Progenitor cell of endocrine pancreas (in vitro differentiated cells): ENCODE data around the gene ZNF248. TPM values are rescaled to one million over a fixed set of nuclear protein-coding genes. Genes with fewer than 3 reads are reported as not detected.

Experiments
- DNase-seq: peaks from one replicate; pipeline ENCODE4 v3.0.0; 2021; ENCODE audit warnings: low spot score; ENCODE audit not compliant: unreplicated experiment
- H3K27ac Mint-ChIP-seq: 2 replicates; pipeline ENCODE4 v1.8.0; 2021; ENCODE audit warnings: mild to moderate bottlenecking, moderate library complexity, mixed read lengths
- H3K27me3 Mint-ChIP-seq: 2 replicates; pipeline ENCODE4 v1.8.0; 2021; ENCODE audit warnings: mixed read lengths
- H3K36me3 Mint-ChIP-seq: 2 replicates; pipeline ENCODE4 v1.8.0; 2022; ENCODE audit warnings: mixed read lengths; ENCODE audit not compliant: insufficient read depth
- H3K4me1 Mint-ChIP-seq: 2 replicates; pipeline ENCODE4 v1.8.0; 2021; ENCODE audit warnings: low read depth, mixed read lengths
- H3K4me3 Mint-ChIP-seq: 2 replicates; pipeline ENCODE4 v1.8.0; 2021; ENCODE audit warnings: low read depth, mild to moderate bottlenecking, moderate library complexity, mixed read lengths
- H3K9me3 Mint-ChIP-seq: 2 replicates; pipeline ENCODE4 v1.8.0; 2021; ENCODE audit warnings: low read depth, mixed read lengths
- CTCF ChIP-seq: fragments of 200-600 bp; sonication (generic); IDR thresholded peaks from one replicate; pipeline ENCODE4 v1.5.0; 2021; ENCODE audit warnings: antibody characterized with exemption, mild to moderate bottlenecking; ENCODE audit not compliant: unreplicated experiment
- total RNA-seq: library from RNA; stranded (reverse); gene quantifications from 2 replicates; pipeline ENCODE4 v1.2.1, GENCODE V29; 2021

ZNF248 gene
- total RNA-seq, 1 donor from 2014 or later = 12.9 TPM

GRCh38 chr10:37812290-37812689, 45.1 kb downstream of the ZNF248 start:
- Mint-ChIP-seq H3K27ac (no peak overlapping the region), H3K4me1 (no peaks in the 10 kb centered on the region), H3K4me3 (no peak overlapping the region), H3K36me3 (peaks cover 3% of the 10 kb centered on the region), H3K9me3 (peaks cover 56% of the 10 kb centered on the region), H3K27me3 (no peaks in the 10 kb centered on the region)
- DNase-seq = no peak
- TF ChIP-seq CTCF = no peak

- Mint-ChIP-seq H3K4me3 (no peak overlapping the region), H3K27ac (no peak overlapping the region), H3K4me1 (no peaks in the 10 kb centered on the region), H3K27me3 (no peaks in the 10 kb centered on the region), H3K36me3 (peaks cover 3% of the 10 kb centered on the region), H3K9me3 (peaks cover 46% of the 10 kb centered on the region)
- no peak for TF ChIP-seq CTCF
- no peak for DNase-seq
These were observed 54.1 kb downstream of the ZNF248 start for GRCh38 chr10:37803269-37803668.

DNA sequence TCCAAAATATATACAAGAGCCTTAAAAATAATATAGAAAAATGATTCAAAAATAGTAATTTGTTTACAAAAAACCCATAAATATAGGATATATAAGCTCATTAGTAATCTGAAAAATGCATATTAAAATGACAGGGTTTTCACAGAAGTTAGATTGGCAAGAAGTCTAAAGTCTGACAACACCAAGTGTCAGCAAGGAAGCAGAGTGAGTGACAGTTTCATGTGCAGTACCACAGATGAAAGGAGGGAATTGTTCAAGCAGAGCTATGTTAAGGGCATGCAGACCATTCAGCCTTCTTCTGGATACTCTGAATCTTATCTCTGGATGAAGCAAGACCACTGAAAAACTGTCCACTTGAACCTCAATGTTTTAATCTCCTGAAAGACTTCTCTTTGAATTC, 55.9 kb downstream of the ZNF248 start:
- no peaks in the 10 kb centered on the region for H3K4me1 Mint-ChIP-seq
- no peak for TF ChIP-seq CTCF
- no peak overlapping the region for H3K4me3 Mint-ChIP-seq
- no peaks in the 10 kb centered on the region for H3K27me3 Mint-ChIP-seq
- peaks cover 3% of the 10 kb centered on the region for H3K36me3 Mint-ChIP-seq
- no peak overlapping the region for H3K27ac Mint-ChIP-seq
- peaks cover 42% of the 10 kb centered on the region for H3K9me3 Mint-ChIP-seq
- no peak for DNase-seq

DNA sequence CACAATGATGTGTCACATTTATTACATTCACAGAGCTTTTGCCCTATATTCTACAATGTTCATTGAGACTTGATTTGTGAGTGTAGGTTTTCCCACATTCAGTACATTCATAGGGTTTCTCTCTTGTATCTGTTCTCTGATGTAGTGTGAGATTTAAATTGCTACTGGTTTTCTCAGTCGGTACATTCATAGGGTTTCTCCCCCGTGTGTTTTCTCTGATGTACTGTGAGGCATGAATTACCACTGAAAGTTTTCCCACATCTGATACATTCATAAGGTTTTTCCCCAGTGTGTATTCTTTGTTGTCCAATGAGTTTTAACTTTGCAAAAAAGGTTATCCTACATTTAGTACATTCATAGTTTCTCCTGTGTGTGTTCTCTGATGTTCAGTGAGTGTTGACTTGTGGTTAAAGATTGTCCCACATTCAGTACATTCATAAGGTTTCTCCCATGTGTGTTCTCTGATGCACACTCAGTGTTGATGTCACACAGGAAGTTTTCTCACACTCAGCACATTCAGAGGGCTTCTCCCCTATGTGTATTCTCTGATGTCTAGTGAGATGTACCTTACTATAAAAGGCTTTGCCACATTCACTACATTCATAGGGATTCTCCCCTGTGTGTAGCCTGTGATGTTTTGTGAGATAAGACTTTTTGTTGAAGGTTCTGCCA, 63.0 kb downstream of the ZNF248 start:
- Mint-ChIP-seq H3K27me3 (no peaks in the 10 kb centered on the region), H3K9me3 (peaks cover 40% of the 10 kb centered on the region), H3K4me1 (no peaks in the 10 kb centered on the region), H3K36me3 (no peaks in the 10 kb centered on the region), H3K27ac (no peak overlapping the region), H3K4me3 (no peak overlapping the region)
- DNase-seq = no peak
- TF ChIP-seq CTCF = no peak

GRCh38 chr10:37789590-37789989, 67.8 kb downstream of the ZNF248 start:
- peaks cover 42% of the 10 kb centered on the region for H3K9me3 Mint-ChIP-seq

More at GRCh38 chr10:37789590-37789989, 67.8 kb downstream of the ZNF248 start:
- Mint-ChIP-seq H3K36me3 (no peaks in the 10 kb centered on the region), H3K4me3 (no peak overlapping the region), H3K27me3 (no peaks in the 10 kb centered on the region), H3K27ac (no peak overlapping the region), H3K4me1 (no peaks in the 10 kb centered on the region)
- no peak for TF ChIP-seq CTCF
- DNase-seq = no peak
